Stimulated activated CD8-positive, alpha-beta memory T cell treated with anti-CD3 and anti-CD28 coated beads, Interleukin-4, amount 100 ng/mL, for 24 hours (primary cell): Measurements from ENCODE around the gene CUTA.

Experiments used
- DNase-seq: peaks from one replicate; pipeline ENCODE4 v3.0.0-alpha.2; 2020; ENCODE audit warnings: low read depth

Gene CUTA

DNA sequence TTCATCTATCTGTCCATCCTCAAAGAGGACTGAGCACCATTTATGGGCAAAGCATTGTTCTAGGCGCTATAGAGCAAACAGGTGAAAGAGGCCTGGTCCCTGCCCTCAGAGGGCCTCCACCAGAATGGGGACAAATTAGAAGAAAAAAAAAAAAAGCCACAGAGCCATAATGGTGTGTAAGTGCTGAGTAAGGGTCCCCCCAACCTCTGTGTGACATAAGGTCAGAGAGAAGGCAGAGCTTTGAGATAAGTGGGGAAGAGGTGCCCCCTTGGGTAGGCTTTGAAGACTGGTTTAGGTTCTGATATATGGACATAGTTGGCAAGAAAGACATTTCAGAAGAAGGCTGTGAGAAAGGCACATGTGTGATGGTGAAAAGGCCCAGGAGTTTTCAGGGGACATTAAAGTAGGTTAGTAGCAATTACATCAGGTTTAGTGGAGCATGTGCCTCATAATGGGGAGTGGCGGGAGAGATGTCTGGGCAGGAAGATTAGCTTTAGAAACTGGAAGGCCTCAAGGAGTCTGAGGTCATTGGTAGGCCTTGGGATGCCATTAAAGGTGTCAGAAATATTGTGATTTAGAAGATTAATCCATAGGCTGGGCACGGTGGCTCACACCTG, 21.2 kb upstream of the CUTA start:
- DNase-seq, result no peak

DNA sequence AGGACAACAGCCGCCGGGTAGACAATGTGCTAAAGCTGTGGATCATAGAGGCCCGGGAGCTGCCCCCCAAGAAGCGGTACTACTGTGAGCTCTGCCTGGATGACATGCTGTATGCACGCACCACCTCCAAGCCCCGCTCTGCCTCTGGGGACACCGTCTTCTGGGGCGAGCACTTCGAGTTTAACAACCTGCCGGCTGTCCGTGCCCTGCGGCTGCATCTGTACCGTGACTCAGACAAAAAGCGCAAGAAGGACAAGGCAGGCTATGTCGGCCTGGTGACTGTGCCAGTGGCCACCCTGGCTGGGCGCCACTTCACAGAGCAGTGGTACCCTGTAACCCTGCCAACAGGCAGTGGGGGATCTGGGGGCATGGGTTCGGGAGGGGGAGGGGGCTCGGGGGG, 19.8 kb upstream of the CUTA start:
- DNase-seq, result no peak

DNA sequence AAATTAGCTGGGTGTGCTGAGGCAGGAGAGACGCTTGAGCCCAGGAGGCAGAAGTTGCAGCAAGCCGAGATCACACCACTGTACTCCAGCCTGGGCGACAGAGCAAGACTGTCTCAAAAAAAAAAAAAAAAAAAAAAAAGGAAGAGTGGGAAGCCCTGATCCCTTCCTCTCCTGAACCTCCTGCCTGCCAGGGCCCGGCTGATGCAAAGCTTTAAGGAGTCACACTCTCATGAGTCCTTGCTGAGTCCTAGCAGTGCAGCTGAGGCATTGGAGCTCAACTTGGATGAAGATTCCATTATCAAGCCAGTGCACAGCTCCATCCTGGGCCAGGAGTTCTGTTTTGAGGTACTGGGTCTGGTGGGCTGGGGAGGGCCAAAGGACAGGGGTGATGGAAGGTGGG, 17.1 kb upstream of the CUTA start:
- DNase-seq, result no peak

DNA sequence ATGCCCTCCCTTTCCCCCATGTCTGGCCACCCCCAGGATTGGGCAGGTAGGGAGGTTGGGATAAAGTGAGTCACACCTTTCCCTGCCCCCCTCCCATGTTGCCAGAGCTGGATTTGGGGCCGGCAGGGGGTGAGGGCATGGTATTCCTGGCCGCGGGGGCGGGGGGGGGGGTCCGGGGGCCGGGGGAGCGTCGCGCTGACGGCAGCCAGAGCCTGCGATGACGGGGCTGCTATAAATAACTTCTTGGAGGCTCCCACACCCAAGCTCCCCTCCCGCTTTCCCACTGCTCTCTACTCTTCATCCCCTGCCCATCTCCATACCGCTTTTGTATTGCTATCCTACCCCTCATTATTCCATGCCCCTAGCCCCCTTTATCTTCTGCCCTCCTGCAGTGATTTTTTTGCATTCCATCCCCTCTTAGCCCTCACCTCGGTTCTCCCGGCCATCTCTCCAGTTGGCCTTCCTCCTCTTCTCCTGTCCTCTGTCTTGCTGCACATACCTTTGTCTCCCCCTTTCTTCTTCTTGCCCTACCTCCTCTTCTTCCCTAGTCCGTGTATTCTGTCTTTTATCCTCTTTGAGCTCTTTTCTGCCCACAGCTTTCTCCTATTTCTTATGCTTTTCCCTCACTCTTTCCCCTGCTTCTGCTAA, 15.8 kb upstream of the CUTA start:
- DNase-seq, result no peak

DNA sequence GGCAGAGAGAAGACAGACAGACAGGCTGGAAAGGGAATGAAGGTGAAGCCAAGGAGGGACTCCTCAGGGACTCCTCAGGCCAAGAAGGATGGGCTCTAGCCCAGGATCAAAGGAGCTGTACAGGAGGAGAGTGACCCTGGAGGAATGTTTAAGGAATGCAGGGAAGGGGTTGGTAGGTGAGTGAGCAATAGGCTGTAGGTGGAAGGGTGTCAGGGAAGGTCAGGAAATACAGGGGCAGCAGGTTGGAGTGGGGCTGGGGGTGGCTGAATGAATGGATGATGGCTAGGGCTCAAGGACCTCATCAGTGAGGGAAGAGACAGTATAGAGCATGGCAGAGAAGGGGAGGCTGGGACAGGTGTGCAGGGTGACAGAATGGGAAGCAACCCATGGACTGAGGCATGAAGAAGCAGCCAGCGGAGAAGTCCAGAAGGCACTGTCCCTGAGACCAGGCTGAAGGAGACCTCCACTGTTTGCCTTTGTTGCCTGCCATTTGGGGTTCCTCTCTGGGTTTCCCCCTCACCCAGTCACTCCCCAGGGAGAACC, 15.2 kb upstream of the CUTA start:
- DNase-seq, result no peak

DNA sequence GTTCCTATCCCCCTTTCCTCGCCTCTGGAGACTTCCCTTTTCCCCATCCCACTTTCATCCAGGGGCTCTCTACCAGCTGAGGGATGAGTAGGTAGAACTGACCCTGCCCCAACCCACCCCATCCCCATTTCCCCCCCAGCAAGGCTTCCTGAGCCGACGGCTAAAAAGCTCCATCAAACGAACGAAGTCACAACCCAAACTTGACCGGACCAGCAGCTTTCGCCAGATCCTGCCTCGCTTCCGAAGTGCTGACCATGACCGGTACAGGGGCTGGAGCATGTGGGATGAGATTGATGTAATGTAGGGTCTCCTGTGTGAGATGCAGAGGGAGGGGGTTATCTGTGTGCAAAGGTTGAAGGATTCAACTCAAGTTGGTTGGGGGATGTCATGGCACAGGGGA, 14.6 kb upstream of the CUTA start:
- DNase-seq, result no peak

DNA sequence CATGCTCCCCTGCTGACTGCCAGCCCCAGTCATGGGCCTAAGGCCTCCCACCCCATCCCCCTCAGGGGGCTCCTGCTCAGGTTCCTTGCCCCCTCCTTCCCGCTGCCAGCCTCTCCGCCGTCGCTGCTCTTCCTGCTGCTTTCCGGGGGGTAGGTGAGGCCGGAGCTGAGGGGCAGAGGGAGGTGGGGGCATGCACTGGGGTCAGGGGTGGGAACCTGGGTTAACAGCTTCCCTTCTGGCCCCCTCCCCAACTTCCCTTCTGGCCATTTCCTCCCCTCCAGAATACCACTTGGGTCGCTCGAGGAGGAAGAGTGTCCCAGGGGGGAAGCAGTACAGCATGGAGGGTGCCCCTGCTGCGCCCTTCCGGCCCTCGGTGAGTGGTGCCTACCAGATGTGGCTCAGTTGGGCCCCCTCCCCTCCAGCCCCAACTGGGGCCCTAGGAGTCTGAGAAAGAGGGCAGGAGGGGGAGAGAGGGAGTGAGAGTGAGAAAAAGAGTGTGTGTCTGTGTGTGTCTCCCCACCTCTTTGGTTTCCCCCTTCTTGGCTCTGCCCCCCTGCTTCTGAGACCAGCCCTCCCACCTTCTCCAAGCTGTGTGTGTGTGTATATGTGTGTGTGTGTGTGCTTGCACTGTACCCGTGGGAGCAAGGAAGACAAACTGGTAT, 14.1 kb upstream of the CUTA start:
- DNase-seq, result no peak

DNA sequence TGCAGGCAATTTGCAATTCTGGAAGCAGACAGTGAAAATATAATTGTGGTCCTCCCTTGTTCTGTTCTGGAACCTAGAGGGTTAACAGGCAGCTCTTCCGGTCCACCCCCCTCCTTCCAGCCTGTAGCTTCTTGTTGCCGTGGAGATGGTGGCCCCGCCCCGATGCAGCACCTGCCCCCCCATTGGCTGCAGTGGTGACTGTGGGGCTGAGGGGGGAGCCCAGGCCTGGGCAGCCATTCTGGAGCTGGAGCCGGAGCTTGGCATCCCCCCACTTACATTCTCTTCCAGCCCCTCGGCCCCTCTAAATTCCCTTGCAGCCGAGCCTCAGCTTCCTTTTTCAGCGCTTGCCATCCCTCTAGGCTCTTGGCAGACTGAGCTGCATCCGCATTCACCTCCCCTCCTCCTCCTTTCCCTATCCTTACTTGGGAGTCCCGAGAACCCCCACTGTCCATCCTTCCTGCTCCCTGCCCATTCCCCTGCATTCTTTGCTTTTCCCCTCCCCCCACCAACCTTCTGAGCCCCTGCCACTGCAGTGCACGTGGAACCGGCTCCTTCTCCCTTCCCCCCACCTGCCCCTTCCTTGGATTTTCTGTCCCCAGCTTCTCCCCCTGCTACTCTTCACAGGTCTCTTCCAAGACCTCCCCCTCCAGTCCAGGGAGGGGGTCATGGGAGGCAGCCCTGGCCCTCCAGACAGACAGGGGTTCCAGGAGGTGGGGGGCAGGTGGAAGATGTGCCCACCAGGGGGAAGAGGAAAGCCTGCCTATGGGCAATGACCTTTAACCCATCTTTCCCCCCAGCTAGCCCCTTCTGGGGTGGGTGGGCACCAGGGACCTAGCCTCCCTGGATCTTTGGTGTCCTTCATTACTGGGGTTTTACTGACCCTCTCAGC, 13.3 kb upstream of the CUTA start:
- peak; percentile 77 for DNase-seq

DNA sequence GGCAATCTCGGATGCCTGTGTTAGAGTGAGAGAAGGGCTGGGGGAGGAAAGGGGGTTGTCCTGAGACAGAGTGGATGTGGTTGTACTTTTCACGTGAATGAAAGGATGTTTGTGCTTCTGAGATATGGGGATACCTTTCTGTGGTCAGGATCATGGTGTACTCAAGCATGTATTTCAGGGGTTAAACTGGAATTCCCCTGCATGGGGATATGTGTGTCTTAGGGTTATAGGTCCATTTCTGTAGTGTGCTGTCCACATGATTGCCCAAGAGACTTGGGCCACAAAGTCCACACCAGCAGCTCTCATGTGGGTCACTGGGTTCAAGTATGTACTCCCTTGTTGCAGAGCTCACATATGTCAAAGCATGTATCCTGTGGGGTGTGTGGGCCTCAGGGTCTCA, 12.4 kb upstream of the CUTA start:
- DNase-seq, result no peak

DNA sequence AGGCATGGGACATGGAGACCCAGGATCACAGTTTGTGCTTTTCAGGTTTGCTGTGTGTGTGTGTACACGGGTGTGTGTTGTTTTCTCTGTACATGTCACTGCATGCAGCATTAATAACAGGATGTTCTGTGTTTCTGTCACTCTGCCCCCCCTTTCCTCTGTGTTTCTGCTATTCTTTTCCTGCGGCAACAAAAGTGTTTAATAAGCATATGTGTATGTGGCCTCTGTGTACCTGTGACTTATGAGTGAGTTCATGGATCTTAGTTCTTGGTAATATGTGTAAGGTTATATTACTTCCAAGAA, 11.8 kb upstream of the CUTA start:
- DNase-seq, result no peak

DNA sequence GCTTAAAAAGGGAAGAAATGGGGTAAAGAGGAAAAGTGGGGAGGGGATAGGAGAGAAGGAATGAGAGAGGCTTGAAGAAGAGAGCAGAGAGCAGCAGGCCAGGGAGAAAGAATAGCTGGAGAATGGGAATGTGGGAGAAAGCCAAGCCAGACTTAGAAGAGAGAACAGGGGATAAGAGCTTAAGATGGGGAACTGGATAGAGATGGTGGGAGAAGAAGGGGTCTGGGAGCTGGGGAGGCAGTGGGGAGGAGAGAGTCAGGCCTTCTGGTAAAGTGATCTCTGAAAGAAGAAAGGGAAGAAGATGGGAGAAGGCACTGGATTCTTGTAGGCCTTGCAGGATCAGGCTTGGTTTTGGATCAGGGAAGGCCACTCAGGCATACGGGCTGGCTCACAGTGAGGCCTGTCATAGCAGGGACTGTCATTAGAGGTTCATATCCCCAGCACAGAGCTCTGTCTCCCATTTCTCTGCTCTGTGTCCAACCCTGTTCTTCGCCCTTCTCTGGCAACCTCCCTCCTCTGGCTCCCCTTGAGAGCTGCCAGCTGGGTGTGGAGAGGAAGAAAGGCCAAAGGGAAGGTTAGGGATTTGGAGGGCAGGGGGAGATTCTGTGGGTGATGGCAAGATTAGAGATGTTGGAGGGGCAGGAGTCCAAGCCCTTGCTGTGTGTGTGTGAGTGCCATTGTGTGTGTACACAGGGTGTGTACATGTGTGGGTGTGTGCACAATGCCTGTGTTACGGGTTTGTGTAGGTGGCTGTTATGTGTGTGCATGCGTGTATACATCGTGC, 11.3 kb upstream of the CUTA start:
- DNase-seq, result no peak

DNA sequence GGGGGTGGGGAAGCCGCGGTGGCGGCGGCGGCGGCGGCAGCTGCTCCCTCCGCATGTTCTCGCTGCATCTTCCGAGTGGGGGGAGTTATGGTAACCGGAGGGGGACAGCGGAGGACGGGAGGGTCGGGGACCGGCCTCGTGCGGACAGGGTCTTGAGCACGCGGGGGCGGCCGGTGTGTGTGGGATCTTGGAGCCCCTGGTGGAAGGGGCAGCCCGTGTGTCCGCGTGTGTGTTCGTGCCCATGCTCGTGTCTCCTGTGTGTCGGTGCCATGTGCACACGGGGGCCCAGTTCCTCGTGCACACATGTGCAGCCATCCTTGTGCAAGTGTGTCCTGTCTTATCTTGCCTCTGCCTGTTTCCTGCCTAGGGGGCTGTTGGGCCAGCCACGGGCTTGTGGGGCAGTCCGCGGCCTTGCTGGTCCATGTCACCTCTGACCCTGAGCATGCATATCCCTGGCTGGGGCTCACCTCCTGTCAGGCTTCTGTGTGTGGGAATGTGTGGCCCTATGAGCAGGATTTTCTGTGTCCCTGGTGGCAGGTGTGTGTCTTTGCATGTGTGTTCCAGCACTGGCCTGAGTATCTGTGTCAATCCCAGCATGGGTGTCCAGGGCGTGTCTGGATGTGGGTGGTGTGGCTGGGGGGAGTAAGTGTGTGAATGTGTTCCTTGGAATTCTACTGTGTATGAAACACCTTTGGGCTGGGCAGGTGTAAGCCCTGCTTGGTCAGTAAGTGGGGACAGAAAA, 10.5 kb upstream of the CUTA start:
- no peak for DNase-seq

DNA sequence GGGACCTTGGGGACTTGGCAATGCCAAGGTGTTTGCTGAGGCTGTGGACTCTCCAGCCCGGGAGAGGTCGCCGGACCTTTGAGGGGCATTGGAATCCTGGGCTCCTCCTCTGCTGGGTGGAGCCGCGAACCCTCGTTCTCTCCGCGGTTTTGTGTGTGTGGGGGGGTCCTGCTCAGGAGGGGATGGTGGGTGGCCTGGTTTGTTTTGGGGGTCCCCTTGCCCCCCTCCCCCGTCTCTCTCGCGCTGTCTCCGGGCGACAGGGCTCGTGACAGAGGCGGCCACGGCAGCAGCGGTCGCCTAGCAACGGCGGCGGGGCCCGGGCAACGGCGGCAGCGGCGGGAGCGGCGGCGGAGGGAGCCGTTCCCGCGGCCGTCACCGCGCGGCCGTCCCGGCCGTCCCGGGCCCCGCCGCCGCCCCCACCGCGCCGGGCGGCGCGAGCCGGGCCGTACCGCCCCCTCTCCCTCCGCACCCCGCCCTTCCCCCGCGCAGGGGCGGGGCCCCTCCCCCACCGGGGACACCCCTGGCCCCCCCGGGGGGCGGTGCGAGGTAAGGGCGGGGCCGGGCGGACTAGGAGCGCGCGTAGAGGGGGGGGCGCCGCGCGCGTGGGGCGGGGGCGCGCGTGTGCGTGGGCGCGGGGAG, 9.8 kb upstream of the CUTA start:
- DNase-seq, result no peak

DNA sequence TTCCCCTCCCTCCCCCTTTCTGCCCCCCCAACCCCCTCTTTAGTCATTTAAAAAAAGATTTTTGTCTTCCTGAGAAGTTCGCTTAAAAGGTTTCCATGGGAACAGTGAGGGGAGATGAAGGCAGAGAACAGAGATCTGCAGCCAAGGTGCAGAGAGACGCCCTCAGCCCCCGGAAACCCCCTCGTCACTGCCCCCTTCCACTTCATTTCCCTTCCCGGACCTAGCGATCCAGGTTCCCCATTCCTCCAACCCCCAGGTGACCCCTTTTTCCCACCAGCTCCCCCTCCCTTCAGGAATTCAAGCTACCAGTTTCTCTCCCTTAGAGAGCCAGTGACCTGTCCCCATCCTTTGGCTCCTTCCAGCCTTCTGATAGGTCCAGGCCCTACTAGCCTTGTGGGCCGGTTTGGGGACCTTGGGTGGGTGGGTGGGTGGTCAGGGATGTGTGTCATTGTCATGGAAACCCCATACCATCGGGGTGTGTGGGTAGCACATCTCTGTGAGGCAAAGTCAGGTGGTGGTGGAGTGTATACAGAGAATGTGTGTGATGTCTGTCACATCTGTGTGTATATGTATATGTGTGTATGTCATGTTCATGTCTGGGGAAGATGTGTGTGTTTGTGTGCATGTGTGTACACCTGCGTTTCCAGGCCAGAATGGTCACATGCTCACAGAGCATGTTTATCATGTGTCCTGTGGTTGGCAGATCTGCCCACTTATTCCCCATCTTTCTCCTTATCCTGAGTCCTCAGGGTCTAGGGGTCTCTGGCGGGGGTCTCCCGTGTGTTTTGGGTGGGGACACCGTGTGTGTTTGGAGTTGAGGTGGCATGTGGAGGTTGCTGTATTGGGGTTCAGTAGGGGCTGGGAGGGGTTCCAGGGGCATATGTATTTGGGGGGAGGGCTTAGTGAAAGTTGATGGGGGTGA, 8.9 kb upstream of the CUTA start:
- DNase-seq, result no peak

DNA sequence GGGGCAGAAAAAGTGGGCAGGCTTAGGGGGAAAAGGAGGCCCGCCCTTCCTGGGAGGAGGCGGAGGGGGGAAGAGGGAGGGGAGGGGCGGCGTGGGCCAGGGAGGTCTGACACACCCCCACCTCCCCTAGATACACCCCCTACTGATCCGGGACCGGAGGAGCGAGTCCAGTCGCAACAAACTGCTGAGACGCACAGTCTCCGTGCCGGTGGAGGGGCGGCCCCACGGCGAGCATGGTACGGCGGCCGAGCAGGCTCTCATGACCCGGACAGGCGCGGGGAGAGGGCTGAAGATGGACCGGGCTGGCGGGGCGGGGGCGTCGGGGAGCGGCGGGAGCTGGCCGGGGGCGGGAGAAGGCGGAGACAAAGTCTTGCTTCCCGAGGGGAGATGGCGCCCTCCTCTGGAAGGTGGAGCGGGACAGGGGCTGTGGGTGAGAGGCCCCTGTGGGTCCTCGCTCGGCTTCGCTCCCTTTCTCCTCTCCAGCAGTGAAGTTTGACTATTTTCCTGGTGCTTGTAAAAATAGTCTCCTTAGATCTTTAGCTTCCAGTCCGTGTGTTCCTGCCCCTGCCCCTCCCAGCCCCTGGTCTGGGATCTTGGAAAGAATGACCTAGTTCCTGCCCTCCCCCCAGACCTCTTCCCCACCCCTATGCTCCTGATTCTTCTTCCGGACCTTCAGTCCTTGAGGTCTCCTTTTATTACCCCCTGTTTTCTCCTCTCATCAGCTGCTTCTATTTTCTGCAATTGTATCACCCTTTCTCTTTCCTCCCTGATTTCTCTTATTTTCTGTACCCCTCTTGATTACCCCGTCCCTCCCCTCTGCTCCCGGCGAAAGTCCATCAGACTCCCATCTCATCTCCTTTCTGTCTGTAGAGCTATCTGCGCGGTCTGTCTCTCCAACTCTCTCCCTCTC, 8.0 kb upstream of the CUTA start:
- DNase-seq, result peak; percentile 65

DNA sequence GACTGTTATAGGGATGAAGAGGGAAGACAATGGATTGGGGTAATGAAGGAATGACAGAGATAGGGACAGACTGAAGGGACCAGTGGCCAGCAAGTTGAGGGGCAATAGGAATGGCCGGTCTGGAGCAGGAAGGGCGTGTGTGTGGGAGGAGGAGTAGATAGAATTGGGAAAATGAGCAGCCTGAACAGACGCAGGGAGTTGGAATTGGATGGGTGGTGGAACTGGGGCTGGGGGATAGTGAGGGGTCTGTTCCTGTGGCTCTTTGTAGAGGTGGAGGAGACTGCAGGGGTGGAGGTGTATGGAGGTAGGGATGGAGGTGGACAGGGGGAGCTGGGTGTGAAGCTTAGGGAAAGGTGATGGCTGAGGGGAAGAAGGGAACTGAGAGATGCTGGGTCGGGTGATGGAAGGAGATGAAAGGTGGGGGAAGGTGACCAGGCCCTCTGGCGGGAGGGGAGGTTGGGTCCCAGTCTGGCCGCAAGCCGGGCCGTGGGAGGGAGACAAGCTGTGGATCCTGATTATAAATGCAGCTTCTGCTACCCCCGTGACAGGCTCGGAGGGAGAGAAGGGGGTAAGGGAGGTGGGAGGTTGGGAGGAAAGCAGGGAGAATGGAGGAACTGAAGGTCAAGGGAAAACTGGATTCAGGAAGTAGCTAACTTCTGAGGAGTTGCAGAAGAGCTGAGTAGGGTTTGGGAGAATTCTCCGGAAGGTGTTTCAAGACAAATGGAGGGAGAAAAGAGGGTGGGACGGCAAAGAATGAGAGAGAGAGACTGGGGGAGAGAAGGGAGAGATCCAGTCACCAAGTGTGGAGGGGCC, 7.2 kb upstream of the CUTA start:
- no peak for DNase-seq

DNA sequence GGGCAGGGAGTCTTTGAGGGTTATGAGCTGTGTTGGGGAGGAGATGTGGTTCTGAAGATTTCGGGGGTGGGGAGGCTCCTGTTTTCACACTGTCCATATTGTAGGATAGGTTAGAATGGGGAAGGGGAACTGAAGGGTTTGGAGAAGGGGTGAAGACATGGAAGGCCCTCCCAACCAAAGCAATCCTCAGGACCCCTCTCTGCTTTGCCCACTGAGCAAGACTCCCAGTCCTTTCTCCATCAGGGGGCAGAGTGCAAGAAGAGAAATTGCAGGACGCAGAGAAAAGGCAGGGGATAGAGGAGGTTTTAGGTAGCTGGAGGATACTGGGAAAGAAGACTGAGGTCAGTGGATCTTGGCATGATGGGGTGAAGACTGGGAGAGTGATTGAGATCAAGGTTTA, 5.9 kb upstream of the CUTA start:
- no peak for DNase-seq

DNA sequence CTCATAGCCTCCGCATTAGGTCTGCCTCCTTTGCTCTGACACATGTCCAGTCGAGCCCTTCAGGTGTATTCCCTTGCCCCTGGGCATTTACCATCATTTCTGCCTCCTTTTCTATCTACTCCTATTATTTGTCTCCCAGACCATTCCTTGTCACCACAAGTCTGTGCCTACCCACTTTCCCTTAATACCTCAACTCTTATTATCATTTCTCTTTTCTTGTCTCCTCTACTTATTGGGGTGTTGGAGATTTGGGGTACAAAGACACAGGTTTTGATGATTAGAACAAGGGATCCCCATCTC, 3.4 kb upstream of the CUTA start:
- DNase-seq, result no peak
